ENCODE results near the gene KCNQ4. TPM values are rescaled to one million over a fixed set of nuclear protein-coding genes. Genes with fewer than 3 reads are reported as not detected.

Gene KCNQ4
- polyA plus RNA-seq, 3 donors: 0.13 TPM; not detected in 2

DNA sequence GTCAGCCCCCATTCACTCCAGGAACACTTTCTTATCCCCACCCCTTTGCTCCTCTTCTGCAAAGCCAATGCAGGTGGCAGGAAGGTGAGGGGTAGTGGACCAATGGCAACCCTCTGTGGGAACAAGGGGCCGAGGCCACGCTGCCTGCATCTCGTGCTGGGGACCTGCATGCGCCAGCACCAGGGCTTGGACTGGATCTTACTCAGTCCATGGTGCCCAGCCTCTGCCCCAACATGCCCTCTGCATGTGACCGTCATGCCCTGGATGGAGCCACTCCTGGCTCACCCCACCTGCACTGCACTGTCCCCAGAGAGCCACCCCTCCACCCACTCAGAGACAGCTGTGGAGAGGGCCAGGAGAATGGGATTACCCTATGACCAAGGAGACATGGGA is 56.4 kb downstream of the KCNQ4 start:
- TF ChIP-seq, protein P1, sequence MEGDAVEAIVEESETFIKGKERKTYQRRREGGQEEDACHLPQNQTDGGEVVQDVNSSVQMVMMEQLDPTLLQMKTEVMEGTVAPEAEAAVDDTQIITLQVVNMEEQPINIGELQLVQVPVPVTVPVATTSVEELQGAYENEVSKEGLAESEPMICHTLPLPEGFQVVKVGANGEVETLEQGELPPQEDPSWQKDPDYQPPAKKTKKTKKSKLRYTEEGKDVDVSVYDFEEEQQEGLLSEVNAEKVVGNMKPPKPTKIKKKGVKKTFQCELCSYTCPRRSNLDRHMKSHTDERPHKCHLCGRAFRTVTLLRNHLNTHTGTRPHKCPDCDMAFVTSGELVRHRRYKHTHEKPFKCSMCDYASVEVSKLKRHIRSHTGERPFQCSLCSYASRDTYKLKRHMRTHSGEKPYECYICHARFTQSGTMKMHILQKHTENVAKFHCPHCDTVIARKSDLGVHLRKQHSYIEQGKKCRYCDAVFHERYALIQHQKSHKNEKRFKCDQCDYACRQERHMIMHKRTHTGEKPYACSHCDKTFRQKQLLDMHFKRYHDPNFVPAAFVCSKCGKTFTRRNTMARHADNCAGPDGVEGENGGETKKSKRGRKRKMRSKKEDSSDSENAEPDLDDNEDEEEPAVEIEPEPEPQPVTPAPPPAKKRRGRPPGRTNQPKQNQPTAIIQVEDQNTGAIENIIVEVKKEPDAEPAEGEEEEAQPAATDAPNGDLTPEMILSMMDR (IDR thresholded peaks at IDR 0.05): no peak
- peaks cover 13% of the 10 kb centered on the region for H3K4me1 Mint-ChIP-seq
- H3K27me3 ChIP-seq (ENCODE audit: control insufficient read depth in 2 of 2, insufficient read depth in 2 of 2, low read length in 2 of 2): peaks cover 6 to 12% of the 10 kb centered on the region in 2 donors
- H3K27ac ChIP-seq (ENCODE audit: low read depth in 1 of 2, low read length in 2 of 2): no peak overlapping the region
- no peak overlapping the region for H2AFZ ChIP-seq (ENCODE audit: insufficient read depth, low read depth, low read length, poor library complexity, severe bottlenecking)
- no peak overlapping the region for H3K4me3 Mint-ChIP-seq
- H3K9me3 Mint-ChIP-seq: peaks cover 0 to 6% (median 4%) of the 10 kb centered on the region in 7 donors
- no peaks in the 10 kb centered on the region for H4K20me1 ChIP-seq (ENCODE audit: insufficient read depth, low read length)
- no peak overlapping the region for H3K27ac Mint-ChIP-seq
- peaks cover 18 to 24% (median 19%) of the 10 kb centered on the region in 3 donors for H3K27me3 Mint-ChIP-seq (ENCODE audit: low read depth in 3 of 3)
- H3K79me2 ChIP-seq (ENCODE audit: insufficient read depth, low read length): no peaks in the 10 kb centered on the region
- intact Hi-C loops (cut with micrococcal nuclease): loop anchor here (10.0 kb wide), 2 partner anchors 235 to 245 kb away; no protein-coding TSS in a partner anchor
- no peaks in the 10 kb centered on the region for H3K9me3 ChIP-seq (replicated peaks in 1 of 2; ENCODE audit: control insufficient read depth in 1 of 2, insufficient read depth in 1 of 2, low read length in 2 of 2)
- peaks cover 0 to 2% of the 10 kb centered on the region in 2 donors for H3K4me1 ChIP-seq (ENCODE audit: control insufficient read depth in 1 of 2, insufficient read depth in 2 of 2, low read length in 2 of 2)
- no peak overlapping the region for H3K9ac ChIP-seq (ENCODE audit: insufficient read depth, low read length, poor library complexity, severe bottlenecking)
- no peaks in the 10 kb centered on the region for H3K36me3 ChIP-seq (replicated peaks in 1 of 2; ENCODE audit: control insufficient read depth in 1 of 2, insufficient read depth in 2 of 2, low read length in 2 of 2)
- H3K36me3 Mint-ChIP-seq: peaks cover 0 to 6% of the 10 kb centered on the region in 2 donors
- no peak for DNase-seq
- 94% methylated on average over 4 of the region's 5 CpGs for WGBS (ENCODE audit: insufficient coverage)
- H3K4me3 ChIP-seq (replicated peaks in 1 of 3; ENCODE audit: low read depth in 2 of 3, low read length in 3 of 3): no peak overlapping the region
- no peak overlapping the region for H3K4me2 ChIP-seq (replicated peaks; ENCODE audit: extremely low read depth, low read length, poor library complexity, severe bottlenecking)

DNA sequence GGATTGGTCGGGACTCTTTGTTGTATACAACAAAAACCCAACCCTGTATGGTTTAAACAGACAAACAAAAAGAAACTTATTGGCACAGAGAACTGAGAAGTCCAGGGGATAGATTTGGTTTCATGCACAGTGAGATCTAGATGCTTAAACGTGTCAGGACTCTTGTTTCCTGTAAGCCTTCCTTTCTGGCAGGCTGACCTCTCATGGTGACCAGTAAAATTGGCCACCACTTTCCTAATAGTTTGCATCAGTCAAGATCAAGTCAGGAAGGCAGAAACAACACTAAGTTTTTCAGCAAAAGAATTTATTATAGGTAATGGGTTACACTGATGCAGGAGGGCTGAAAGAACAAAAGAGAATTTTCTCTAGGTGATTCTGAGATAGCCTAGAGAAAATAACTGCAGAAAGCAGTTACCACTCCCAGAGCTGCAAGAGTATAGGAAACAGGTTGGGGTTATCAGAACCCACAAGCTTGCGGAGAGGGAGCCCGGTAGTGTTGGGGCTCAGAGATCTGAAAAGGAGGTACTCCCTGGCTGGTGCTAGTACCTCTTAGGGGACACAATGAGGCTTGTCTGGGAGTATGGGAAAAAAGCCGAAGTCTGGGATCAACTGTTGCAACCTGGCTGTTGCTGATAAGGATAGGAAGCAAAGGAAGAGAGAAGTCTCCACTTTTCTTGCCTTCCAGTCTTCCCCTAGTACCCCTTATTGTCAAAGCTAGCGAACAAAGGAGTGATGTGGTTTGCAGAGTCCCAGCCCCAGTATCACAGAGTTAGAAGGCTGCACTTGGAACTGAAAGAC is 57.1 kb downstream of the KCNQ4 start:
- Histone ChIP-seq H4K20me1 (ENCODE audit: insufficient read depth, low read length) (no peaks in the 10 kb centered on the region), H3K9ac (ENCODE audit: insufficient read depth, low read length, poor library complexity, severe bottlenecking) (no peak overlapping the region), H3K9me3 (replicated peaks in 1 of 2; ENCODE audit: control insufficient read depth in 1 of 2, insufficient read depth in 1 of 2, low read length in 2 of 2) (no peaks in the 10 kb centered on the region), H3K27ac (ENCODE audit: low read depth in 1 of 2, low read length in 2 of 2) (no peak overlapping the region), H3K79me2 (ENCODE audit: insufficient read depth, low read length) (no peaks in the 10 kb centered on the region), H3K27me3 (ENCODE audit: control insufficient read depth in 2 of 2, insufficient read depth in 2 of 2, low read length in 2 of 2) (peaks cover 6 to 12% of the 10 kb centered on the region in 2 donors), H2AFZ (ENCODE audit: insufficient read depth, low read depth, low read length, poor library complexity, severe bottlenecking) (no peak overlapping the region), H3K36me3 (replicated peaks in 1 of 2; ENCODE audit: control insufficient read depth in 1 of 2, insufficient read depth in 2 of 2, low read length in 2 of 2) (no peaks in the 10 kb centered on the region), H3K4me1 (ENCODE audit: control insufficient read depth in 1 of 2, insufficient read depth in 2 of 2, low read length in 2 of 2) (peaks cover 0 to 7% of the 10 kb centered on the region in 2 donors), H3K4me3 (replicated peaks in 1 of 3; ENCODE audit: low read depth in 2 of 3, low read length in 3 of 3) (no peak overlapping the region), H3K4me2 (replicated peaks; ENCODE audit: extremely low read depth, low read length, poor library complexity, severe bottlenecking) (no peak overlapping the region)
- TF ChIP-seq, protein P1 (IDR thresholded peaks at IDR 0.05): no peak
- Mint-ChIP-seq H3K36me3 (peaks cover 0 to 6% of the 10 kb centered on the region in 2 donors), H3K27ac (no peak overlapping the region), H3K9me3 (peaks cover 0 to 6% (median 4%) of the 10 kb centered on the region in 7 donors), H3K27me3 (ENCODE audit: low read depth in 3 of 3) (peaks cover 18 to 24% (median 19%) of the 10 kb centered on the region in 3 donors), H3K4me1 (peaks cover 20% of the 10 kb centered on the region), H3K4me3 (no peak overlapping the region)
- intact Hi-C loops (cut with micrococcal nuclease): loop anchor here (10.0 kb wide), 2 partner anchors 236 to 246 kb away; no protein-coding TSS in a partner anchor
- 11% methylated on average over 3 of the region's 6 CpGs for WGBS (ENCODE audit: insufficient coverage)
- no peak for DNase-seq

All from CD14-positive monocyte (primary cell).